CD4-positive, alpha-beta T cell treated with Interleukin-6 at 100 ng/mL for 8 hours (primary cell): Measurements from ENCODE around the gene ACVR1.
"Not testable (repeated sequence)": the region's sequence is repeated elsewhere in the genome, so short reads cannot be mapped to it uniquely, and the experiment has no call there.

ENCODE experiments used
- DNase-seq: peaks from one replicate; pipeline ENCODE4 v3.0.0-alpha.2; 2020; ENCODE audit warnings: mixed read lengths, low spot score

ACVR1 gene

DNA sequence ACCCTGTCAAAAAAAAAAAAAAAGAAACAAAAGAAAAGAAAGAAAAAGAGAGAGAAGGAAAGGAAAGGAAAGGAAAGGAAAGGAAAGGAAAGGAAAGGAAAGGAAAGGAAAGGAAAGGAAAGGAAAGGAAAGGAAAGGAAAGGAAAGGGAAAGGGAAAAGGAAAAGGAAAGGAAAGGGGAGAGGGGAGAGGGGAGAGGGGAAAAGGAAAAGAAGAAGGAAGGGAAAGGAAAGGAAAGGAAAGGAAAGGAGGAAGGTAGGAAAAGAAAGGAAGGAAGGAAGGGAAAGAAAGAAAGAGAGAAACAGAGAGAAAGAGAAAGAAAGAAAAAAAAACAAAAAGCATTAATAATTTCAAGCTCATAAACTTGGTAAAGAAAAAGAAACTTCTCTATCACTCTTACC is 49.5 kb downstream of the ACVR1 start:
- not testable (repeated sequence) for DNase-seq

DNA sequence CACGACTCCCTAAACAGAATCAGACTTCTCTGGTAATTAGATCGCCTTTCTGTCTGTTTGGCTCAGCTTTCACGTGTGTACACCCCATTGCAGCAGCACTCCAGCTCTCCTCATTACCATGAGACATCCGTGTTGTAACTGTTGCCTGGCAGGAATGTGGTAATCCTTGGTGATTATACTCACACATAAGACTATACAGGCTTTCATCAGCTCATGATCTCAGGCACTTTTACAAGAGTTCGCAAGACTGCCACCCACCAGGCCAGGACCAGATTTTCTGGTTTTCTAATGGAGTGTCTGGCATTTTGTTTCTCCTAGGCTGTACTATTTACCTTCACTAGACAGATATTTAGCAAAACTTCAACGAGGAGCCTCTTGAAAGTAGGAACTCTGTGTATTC is 50.2 kb downstream of the ACVR1 start:
- no peak for DNase-seq

DNA sequence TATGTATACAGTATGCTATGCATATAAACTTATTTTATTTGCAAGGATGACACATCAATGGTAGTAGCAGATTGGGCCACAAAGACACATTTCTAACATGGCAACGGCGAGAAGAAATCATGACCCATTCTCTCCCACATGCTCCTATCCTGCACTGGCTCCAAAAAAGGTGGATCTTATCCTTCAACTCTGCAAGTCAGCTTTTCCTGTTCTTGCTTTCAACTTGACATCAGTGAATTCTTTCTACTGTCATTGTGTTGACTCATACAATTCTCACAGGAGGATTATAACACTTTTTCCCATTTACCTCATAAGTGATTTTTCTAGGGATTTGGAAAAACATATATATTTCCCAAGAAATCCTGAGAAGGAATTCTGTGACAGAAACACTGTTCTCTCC is 53.1 kb downstream of the ACVR1 start:
- DNase-seq, result no peak

DNA sequence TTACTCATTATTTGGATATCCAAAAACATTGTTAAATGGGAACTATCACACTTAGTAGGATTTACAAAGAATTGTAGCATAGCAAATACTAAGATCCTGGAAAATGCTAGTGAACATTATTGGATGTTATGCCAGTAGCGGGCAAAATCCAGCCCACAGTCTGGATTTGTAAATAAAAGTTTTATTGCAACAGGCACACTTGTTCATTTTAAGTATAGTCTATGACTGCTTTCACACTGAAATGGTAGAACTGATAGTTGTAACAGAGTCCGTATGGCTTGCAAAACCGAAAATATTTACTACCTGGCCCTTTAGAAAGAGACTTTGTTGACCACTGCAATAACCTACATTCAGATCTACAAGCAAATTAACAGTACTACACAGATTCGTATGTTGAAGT is 53.6 kb downstream of the ACVR1 start:
- no peak for DNase-seq

DNA sequence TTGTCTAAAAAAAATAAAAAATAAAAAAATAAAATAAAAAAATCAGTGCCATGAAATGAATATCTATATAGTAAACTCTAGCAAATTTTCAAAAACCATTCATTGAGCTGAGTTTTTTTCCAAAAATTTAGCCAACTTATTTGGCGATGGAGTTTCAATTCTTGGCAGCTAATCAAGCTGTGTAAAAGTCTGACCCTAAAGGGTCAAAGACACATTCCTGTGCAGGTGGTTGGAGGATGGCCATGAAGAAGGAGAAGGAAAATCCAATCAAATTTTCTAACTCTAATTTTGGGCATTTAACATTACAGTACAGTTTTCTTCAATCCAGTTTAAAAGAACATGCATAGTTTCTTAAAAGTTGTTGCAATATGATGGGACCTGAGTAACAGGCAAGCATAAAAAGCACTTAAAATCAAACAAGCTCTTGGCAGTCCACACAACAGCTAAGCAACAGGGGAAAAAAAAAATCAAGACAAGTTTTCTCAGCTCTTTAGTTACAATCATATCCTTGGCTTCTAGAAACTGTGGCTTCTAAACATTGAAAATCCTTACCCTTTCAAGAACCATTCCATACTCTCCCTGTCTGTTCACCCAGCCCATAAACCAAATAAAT is 54.5 kb downstream of the ACVR1 start:
- DNase-seq, result no peak

DNA sequence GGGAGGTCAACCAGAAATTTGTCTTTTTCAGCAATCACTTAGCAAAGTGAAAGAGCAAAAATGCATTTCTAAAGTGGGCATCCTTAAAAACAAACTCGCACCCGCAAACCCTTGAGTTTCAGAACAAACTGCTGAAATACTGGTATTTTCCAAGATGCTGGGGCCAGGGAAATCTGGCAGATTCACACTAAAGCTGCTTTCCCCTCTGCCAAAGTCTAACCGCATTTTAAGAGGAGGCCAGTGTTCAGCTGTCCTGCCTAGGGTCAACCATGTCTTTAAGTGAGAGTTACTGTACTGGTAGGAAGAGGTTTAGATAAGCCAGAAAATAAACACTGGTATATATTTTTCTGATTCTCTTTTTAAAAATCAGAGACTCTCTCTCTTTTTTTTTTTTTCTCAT is 55.9 kb downstream of the ACVR1 start:
- no peak for DNase-seq

DNA sequence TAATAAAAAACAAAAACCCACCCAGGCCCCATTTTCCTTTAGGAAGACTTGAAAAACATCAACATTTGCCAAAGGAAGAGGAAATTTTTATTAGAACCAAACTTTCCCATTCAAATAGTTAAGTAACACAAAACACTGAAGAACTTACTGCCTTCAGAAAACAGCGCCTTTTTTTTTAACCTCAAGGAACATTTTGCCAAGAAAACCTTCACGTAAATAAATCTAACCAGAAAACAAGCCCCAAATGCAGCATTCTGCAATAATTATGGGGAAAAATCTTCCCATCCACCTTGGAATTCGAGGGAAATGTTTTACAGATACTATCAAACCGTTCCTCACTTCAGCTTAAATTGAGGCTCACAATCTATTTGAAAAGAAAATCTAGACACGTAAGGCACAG is 56.4 kb downstream of the ACVR1 start:
- no peak for DNase-seq

DNA sequence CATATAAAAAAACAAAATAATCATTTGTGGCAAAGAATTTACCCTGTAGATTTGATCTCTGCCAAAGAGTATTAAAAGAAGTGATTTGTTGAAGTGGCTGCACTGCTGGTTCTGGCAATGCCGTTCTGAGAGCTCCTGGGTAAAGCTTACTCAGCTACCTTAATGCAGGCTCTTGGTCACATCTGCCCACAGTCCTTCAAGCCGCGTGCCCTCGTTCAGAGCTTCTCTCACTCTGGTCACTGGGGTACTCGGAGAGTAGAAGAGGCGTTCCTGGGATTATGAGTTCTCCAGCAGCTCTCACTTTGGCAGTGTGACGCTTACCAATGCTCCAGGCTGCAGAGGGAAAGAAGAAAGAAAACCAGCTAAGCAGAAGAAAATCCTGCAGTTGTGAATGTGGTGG is 57.9 kb downstream of the ACVR1 start:
- DNase-seq, result no peak

DNA sequence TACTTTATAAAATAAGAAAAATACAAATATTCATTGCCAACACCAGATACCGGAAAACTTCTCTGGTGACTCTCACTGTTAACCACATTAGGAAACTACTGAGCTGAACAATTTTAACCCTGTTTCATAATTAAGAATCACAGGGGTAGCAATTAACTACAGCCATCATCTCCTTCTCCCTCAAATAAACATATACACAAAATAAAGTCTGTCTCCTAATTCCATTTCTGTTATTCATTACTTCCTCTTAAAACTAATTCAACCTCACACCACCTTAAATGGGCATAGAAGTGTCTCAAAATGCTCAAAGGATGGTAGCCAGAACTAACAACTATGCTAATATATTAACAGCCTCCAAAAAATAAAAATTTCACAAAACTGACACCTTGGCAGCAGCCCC is 60.7 kb downstream of the ACVR1 start:
- DNase-seq, result no peak

DNA sequence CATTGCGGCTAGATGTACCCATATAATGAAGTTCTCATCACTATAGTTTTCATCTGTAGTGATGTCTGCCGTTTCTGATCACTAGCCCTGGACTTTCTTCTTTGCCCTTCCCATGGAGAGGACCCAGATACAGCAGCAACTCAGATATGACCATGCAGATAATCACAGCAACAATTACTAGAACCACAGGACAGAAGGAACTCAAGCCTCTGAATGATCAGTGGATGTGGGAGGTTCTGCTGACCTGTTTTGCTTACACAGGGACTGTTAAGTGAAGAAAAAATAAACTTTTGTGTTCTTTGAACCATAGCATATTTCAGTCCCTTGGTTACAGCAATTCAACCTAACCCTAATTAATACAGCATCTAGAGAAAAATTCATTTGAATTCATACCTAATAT is 62.7 kb downstream of the ACVR1 start:
- no peak for DNase-seq

DNA sequence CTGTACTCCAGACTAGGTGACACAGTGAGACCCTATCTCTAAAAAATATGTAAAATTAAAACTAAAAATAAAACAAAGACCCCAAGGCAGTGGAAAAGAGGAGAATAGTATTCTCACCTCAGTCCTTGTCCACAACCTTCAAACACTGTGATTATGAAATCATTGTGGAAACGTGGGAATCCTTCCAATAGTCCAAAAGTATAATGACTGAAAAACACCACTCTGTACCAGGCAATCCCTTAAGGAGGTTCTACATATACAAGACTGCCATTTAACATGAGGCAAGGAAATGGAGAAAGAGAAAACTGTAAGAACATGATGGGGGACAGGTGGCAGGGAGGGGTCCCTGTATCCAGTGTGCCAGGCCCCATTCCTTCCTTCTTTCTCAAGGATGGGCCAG is 66.1 kb downstream of the ACVR1 start:
- no peak for DNase-seq

DNA sequence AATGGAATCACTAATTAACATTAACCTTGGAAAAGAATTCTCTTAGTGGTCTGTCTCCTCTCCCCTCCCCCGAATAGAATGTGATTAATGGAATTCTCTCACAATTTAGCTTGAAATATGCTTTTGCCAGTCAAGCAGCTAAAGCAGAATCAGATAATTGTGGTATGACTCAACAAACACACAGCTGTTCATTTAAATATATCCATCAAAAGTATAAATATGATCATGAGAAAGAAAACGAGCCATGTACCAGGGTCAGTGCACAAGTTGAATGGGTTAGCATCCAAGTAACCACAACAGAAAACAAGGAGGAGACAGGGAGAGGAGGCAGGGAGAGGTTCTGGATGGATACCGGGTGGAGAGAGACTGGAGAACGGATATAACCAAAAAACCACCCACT is 66.9 kb downstream of the ACVR1 start:
- DNase-seq, result no peak

DNA sequence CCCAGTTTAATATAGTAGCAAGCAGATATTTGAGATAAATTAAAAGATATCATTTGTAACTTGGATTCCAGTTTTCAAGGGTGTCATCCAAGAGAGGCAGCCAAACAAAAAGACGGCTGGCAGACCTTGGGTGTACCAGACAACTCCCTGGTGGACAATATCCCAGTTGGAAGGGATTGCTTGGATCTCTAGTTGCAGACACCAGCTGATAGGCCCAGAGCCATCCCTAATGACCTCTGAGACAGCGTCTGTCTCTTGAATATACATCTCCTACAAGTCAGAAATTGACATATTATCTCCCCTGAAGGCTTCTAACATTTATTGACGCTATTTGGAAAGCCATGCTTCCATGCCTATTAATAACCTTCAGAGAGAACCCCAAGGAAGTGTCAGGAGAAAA is 67.7 kb downstream of the ACVR1 start:
- no peak for DNase-seq

DNA sequence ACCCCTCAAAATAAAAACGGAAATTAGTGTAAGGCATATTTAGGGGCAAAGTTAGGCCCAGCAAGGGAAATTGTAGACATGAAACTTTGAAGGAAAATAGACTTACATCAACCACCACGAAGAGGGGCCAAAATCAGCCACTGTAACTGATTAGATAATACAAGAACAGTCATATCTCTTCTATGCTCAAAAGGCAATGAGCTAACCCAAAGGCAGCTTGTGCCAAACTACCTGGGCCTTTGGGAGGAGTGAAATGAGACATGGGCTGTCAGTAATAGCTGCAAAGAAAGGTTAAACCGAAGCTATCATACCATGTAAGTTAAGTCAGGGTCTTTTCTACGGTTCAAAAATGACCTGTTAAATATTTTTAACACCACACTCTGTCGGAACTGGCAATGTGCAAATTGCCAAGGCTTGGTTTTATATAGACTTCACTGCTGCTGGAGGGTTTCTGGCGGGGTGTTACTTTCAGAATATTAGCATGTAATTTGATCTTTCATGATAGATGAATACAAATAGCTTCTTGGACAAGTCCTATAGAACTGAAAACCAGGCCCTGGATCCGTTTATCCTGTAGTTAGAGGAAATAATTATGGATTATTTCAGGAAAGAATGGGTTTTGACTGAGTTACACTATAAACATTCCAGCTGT is 69.6 kb downstream of the ACVR1 start:
- no peak for DNase-seq

DNA sequence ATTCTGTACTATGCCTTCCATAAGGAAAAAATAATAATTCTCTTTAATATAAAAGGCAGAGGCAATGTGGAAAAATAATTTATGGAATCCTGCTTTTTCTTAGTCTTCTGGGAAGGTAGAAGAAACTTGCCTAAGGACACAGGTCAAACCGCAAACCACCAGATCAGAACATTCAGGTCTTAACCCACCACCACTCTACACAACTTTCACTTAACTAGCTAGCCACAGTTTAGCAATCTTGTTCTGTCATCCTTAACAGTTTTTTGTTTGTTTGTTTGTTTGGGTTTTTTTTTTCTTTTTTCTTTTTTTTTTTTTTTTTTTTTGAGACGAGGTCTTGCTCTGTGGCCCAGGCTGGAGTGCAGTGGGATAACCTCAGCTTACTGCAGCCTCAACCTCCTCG is 70.6 kb downstream of the ACVR1 start:
- no peak for DNase-seq

DNA sequence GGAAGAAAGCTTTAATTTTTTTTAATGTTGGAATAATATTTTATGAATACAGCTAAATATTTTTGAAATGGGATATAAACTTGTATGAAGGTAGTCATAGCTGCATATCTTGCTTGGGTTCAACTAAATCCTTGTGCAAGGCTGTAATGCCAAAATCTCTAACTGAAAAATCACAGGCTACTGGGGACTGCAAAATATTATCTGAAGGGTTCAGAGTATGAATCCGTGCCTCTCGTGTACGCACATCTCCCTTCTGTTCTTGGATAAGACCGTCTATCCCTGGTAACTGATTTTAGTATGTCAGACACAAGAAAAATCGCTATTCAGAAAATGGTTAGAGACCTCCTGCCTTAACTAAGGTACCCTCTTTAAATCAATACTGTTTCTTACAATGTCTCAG is 71.8 kb downstream of the ACVR1 start:
- no peak for DNase-seq

DNA sequence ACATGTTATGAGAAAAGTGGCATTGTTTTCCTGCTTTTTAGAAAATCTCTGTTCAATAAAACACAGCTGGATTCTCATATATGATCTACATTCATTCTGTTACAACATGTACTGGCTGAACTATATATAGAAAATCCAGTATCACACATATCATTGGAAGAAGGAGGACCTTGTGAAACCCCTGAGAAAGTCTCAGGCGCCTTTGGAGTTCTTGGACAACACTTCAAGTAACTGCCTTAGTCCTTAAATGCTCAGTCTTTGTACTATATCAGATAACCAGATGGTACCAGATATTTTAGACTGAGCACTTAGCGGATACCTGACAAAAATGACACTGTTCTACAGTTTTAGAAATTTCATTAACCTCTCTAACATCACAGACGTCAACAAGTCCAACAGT is 72.2 kb downstream of the ACVR1 start:
- DNase-seq, result no peak

DNA sequence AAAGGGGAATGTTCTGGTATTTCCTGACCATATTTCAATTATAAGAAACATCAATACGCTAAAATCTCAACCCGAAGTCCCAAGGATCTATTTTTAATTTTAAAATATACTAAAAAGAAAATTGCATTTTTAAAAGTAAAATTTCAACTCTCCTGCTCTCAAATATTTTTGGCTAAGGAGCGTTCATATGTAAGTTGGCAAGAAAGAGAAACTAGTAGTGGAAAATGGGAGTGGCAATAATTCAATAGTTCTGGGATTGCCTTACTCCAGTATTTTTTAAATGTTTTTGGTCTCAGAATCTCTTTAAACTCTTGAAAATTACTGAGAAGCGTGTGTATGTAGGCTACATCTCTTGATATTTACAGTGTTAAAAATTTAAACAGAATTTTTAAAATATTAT is 72.7 kb downstream of the ACVR1 start:
- DNase-seq, result no peak

DNA sequence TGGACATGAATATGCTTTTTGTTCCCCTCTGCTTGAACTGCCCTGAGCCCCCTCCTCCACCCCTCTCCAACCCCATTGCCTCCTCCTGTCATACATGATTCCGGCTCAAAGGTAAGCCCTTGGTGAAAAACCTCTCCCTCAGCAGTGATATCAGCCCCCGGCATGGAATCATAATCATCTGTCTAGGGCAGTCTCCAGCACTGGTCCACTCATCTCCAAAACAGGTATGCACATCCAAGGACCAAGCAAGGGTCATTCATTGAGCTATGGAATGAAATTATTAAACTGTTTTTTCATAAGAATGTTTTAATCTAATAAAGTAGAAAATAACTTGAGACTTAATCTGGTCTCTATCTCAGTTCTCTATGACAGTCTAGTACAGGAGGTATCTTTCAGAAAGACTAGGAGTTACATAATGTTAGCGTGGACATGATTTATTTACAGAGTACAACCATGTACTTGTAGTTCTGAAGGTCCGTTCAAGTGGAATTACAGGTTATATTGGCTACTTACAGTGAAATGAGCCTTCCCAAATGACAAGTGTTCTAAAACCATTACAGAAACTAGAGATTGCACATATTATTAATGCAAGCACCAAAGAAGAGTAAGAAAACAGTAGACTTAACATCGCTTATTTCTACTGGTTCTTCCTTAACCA is 75.2 kb downstream of the ACVR1 start:
- DNase-seq, result no peak

DNA sequence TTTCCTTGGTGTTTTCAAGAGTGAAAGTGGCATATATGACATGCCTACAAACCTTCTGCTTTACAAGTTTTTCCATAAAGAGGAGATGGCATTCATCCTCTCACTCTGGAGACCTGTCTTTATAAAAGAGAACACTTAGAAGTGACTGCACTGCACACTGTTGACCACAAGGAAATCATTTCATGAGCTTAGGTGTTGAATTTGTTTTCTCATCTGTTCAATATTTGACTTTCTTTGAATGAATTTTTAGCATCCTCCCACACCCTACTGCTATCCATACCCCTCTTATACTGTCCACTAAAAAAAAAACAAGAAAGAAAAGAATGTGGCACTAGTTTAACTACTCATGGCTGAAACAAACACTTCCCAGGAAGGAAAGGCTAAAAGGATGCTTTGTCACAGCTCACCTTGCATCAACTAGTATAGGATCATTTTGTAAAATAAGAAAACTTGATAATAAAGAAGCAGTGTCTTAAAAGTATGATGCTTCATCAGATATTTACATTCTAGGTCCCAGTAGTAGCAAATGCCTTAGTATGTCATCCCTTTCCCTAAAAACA is 83.0 kb downstream of the ACVR1 start:
- no peak for DNase-seq

DNA sequence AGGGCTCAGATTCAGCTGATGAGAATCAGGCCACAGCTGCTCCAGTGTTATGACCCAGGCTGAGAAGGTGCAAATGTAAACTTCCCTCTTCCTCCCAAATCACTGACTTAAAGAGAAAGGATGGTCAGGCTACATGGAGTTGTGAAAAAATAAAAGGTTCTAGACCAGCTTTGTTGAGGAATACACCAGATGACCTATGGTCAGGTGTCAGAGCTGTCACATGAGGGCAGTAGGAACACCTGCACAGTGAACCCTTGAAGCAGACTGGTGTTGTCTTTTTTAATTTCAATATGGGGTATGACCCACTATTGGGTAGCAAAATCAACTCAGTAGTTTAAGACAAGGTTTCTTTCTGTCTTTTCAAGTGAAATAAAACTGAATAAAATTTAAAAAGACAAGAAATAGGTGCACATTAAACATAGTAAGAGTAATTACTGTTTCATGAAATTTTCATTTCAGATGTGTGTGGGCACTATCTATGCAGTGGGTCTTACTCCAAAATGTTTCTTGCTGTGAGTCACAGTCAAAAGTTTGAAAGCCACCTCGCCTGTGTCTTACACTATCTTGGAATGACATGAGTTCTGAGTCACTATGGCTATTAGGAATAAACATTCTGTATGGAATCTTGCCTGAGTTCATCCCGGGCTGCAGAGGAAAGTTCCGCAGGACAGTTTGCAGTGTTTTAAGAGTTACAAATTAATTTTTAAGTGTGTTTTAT is 83.6 kb downstream of the ACVR1 start:
- no peak for DNase-seq

DNA sequence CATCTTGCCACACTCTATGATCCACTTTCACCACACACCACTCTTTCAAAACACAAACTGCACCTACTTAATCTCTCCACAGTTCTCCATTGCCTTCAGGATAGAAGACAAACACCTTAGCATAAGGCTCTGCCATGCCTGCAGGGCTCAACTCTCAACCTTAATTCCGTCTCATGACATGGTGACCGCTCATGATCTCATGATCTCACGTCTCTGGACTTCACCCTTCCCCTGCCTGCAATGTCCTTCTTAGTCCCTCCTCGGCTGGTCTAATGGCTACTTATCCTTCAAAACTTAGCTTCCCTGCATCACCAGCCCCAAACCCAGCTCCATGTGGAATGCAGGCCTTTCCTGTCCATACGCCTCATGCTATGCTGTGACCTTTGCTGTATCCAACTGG is 85.3 kb downstream of the ACVR1 start:
- DNase-seq, result no peak

DNA sequence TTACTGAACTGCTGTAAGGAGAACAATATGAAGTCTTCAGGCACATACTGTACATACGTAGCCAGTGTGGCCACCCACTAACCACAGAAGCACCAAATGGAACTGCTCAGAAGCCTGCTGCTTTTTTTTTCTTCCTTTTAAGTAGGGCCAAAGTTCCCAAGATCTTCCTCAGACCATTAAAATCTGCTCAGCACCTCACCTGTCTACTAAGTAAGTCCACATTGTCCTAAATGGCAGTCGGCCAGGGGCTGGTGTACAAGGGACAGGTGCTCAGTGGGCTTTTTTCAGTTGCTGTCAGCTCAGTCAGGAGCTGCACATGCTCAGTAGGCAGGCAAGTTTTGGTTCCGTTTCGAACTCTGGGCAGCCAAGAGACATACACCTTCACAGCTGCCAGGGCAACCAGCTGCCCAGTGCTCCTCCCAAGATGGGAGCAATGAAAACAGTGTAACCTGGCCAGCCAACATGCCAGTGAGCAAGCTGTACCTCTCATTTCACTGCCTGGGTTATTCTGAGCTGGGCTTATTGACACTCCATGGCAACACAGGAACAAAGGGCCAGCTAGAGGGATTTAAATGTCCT is 86.1 kb downstream of the ACVR1 start:
- no peak for DNase-seq
